OCI-LY1 (cell line): ENCODE data around the gene ICE2.

ENCODE experiments used
- H2AFZ ChIP-seq: fragments of 200-600 bp; sonication (generic), shearing (Covaris generic); 2 replicates; pipeline ENCODE4 v1.6.0; 2014; ENCODE audit warnings: antibody characterized with exemption, mild to moderate bottlenecking, low read length
- H3F3A ChIP-seq: fragments of 200-600 bp; sonication (generic), shearing (Covaris generic); 2 replicates; pipeline ENCODE4 v1.6.0; 2014; ENCODE audit warnings: mild to moderate bottlenecking, antibody characterized with exemption, low read length, moderate library complexity; ENCODE audit not compliant: insufficient read depth
- H3K27ac ChIP-seq: fragments of 200-600 bp; sonication (generic); 2 replicates; pipeline ENCODE4 v1.5.1; 2014; ENCODE audit warnings: low read length, mixed run types, mild to moderate bottlenecking, low read depth; ENCODE audit not compliant: poor library complexity, severe bottlenecking
- H3K27me3 ChIP-seq: fragments of 200-600 bp; sonication (generic); 2 replicates; pipeline ENCODE4 v1.6.0; 2014; ENCODE audit warnings: antibody characterized with exemption, mild to moderate bottlenecking, low read length, moderate library complexity; ENCODE audit not compliant: insufficient read depth
- H3K36me3 ChIP-seq: fragments of 200-600 bp; sonication (generic); 2 replicates; pipeline ENCODE4 v1.6.1; 2014; ENCODE audit warnings: mild to moderate bottlenecking, antibody characterized with exemption, low read length, moderate library complexity, mixed read lengths; ENCODE audit not compliant: insufficient read depth
- H3K4me1 ChIP-seq: fragments of 200-600 bp; sonication (generic); 2 replicates; pipeline ENCODE4 v1.5.1; 2014; ENCODE audit warnings: mild to moderate bottlenecking, low read length, moderate library complexity; ENCODE audit not compliant: insufficient read depth, severe bottlenecking
- H3K4me2 ChIP-seq: fragments of 200-600 bp; sonication (generic), shearing (Covaris generic); 2 replicates; pipeline ENCODE4 v1.6.1; 2014; ENCODE audit warnings: low read length
- H3K4me3 ChIP-seq: fragments of 200-600 bp; sonication (generic); 2 replicates; pipeline ENCODE4 v1.5.1; 2014; ENCODE audit warnings: low read length, low read depth, mild to moderate bottlenecking, mixed read lengths; ENCODE audit not compliant: poor library complexity, severe bottlenecking
- H3K79me2 ChIP-seq: fragments of 200-600 bp; shearing (Covaris generic); 2 replicates; pipeline ENCODE4 v1.6.1; 2016; ENCODE audit warnings: mixed run types, low read length, mixed read lengths; ENCODE audit not compliant: insufficient read depth
- H3K9ac ChIP-seq: fragments of 200-600 bp; sonication (generic), shearing (Covaris generic); 2 replicates; pipeline ENCODE4 v1.6.1; 2014; ENCODE audit warnings: mild to moderate bottlenecking, low read length, mixed read lengths
- H3K9me2 ChIP-seq: fragments of 200-600 bp; sonication (generic), shearing (Covaris generic); 2 replicates; pipeline ENCODE4 v1.6.1; 2014; ENCODE audit warnings: low read depth, mild to moderate bottlenecking, low read length, mixed read lengths
- H3K9me3 ChIP-seq: fragments of 200-600 bp; shearing (Covaris generic); 2 replicates; pipeline ENCODE4 v1.6.1; 2014; ENCODE audit warnings: low read length, mixed read lengths
- H4K20me1 ChIP-seq: fragments of 200-600 bp; sonication (generic), shearing (Covaris generic); 2 replicates; pipeline ENCODE4 v1.6.0; 2016; ENCODE audit warnings: mild to moderate bottlenecking, low read length; ENCODE audit not compliant: insufficient read depth
- EZH2 ChIP-seq: fragments of 200-600 bp; sonication (generic), shearing (Covaris generic); IDR thresholded peaks from 2 replicates; pipeline ENCODE4 v1.8.0; 2017; ENCODE audit warnings: borderline replicate concordance, mixed run types, mild to moderate bottlenecking, antibody characterized with exemption, low read length, moderate library complexity, mixed read lengths
- TF ChIP-seq, protein P1 (sequence below): fragments of 200-600 bp; sonication (generic), shearing (Covaris generic); IDR thresholded peaks from 2 replicates; pipeline ENCODE4 v1.5.1; 2017; ENCODE audit warnings: mild to moderate bottlenecking, antibody characterized with exemption, low read length, moderate library complexity, mixed read lengths

Gene ICE2

DNA sequence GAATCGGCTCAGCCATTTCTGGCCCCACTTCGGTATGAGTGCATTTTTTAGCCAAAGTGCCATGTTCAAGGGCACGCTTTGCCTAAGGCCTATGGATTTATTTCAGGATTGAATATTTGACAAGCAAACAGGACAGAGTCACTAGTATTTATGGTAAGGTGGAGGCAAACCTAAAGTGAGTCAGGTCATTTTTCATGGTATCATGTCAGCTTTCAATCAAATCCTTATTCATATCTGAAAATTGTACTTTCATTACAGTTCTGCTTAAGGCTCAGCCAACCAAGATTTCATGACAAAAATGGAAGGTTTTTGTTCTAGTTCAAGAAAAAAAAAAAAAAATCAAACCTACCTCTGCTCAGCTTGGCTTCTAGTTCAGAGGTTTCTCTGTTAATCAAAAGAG is 30.5 kb upstream of the ICE2 start:
- H4K20me1 ChIP-seq: no peaks in the 10 kb centered on the region
- H3F3A ChIP-seq: no peaks in the 10 kb centered on the region
- no peaks in the 10 kb centered on the region for H3K27me3 ChIP-seq
- no peaks in the 10 kb centered on the region for H3K9me2 ChIP-seq
- TF ChIP-seq EZH2: no peak
- TF ChIP-seq, protein P1, sequence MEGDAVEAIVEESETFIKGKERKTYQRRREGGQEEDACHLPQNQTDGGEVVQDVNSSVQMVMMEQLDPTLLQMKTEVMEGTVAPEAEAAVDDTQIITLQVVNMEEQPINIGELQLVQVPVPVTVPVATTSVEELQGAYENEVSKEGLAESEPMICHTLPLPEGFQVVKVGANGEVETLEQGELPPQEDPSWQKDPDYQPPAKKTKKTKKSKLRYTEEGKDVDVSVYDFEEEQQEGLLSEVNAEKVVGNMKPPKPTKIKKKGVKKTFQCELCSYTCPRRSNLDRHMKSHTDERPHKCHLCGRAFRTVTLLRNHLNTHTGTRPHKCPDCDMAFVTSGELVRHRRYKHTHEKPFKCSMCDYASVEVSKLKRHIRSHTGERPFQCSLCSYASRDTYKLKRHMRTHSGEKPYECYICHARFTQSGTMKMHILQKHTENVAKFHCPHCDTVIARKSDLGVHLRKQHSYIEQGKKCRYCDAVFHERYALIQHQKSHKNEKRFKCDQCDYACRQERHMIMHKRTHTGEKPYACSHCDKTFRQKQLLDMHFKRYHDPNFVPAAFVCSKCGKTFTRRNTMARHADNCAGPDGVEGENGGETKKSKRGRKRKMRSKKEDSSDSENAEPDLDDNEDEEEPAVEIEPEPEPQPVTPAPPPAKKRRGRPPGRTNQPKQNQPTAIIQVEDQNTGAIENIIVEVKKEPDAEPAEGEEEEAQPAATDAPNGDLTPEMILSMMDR: no peak
- no peak overlapping the region for H3K4me2 ChIP-seq
- H3K27ac ChIP-seq: no peak overlapping the region
- no peaks in the 10 kb centered on the region for H3K9me3 ChIP-seq
- no peaks in the 10 kb centered on the region for H3K4me1 ChIP-seq
- H3K79me2 ChIP-seq: no peaks in the 10 kb centered on the region
- no peaks in the 10 kb centered on the region for H3K36me3 ChIP-seq
- H3K9ac ChIP-seq: no peak overlapping the region
- no peak overlapping the region for H2AFZ ChIP-seq
- no peak overlapping the region for H3K4me3 ChIP-seq

DNA sequence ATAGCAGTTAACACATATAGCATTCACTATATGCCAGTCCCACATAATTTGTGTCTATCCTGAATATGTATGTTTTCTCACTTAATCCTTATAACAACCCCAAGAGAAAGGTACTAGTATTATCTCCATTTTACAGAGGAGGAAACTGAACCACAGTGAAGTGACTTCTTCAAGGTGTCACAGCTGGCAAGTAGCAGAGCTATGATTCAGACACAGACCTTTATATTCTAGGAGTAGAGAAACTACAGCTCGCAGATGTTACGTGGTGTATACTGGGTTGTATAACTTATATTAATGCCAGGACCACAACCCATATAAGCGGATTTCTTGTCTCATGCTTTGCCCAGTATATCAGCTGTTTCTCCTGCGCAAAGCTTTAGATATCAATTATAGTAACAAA is 29.5 kb upstream of the ICE2 start:
- Histone ChIP-seq H4K20me1 (no peaks in the 10 kb centered on the region), H3K4me3 (no peak overlapping the region), H3K9me3 (no peaks in the 10 kb centered on the region), H3K36me3 (no peaks in the 10 kb centered on the region), H2AFZ (no peak overlapping the region), H3K27me3 (no peaks in the 10 kb centered on the region), H3K4me2 (no peak overlapping the region), H3K79me2 (no peaks in the 10 kb centered on the region), H3K9me2 (no peaks in the 10 kb centered on the region), H3K27ac (no peak overlapping the region), H3K9ac (no peak overlapping the region), H3K4me1 (no peaks in the 10 kb centered on the region), H3F3A (no peaks in the 10 kb centered on the region)
- no peak for TF ChIP-seq EZH2
- TF ChIP-seq, protein P1: no peak

DNA sequence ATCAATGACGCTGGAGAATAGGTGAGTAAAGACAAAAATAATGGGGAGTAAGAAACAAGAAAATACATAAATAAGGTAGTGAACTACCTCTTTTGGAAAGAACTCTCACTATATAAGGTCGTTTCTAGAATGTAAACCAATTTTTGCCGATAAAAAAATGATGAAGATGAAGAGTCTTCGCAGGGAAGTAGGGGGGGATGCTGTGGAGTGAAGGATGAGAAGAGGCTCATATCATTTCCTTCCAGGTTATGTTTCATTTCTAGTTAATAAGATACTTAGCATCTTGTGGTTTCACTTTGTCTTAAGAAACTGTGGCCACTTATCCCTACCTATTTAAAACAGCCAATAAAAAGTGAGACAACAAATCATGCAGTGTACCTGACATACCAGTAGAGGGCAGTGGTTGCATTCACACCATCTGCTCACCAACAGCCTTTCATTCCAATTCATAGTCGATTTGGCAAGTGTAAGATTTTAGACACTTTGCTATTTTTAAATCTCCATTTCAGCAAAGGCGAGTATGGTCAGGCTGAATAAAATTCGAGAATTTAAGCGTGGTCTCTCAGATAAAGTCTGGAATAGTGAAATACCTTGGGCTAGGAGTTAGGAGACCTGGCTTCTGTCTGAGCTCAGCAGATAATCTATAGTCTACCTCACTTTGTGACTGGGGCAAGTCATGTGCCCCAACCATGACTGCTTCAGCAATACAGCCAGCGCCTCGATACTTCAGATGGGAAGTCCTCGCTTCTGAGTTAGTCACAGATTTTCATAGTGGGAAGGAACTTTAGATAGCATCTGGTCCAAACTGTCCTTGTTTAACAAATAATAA is 28.9 kb upstream of the ICE2 start:
- Histone ChIP-seq H3K4me1 (no peaks in the 10 kb centered on the region), H3K36me3 (no peaks in the 10 kb centered on the region), H3K4me2 (no peak overlapping the region; the same call in 1 of the 2 replicates), H3K9ac (no peak overlapping the region), H3F3A (no peaks in the 10 kb centered on the region), H3K27ac (no peak overlapping the region), H3K79me2 (no peaks in the 10 kb centered on the region), H3K4me3 (no peak overlapping the region), H2AFZ (no peak overlapping the region), H4K20me1 (no peaks in the 10 kb centered on the region), H3K27me3 (no peaks in the 10 kb centered on the region), H3K9me2 (no peaks in the 10 kb centered on the region), H3K9me3 (no peaks in the 10 kb centered on the region)
- TF ChIP-seq, protein P1: peak; percentile 89
- no peak for TF ChIP-seq EZH2
